SK-N-SH (cell line): ENCODE measurements around the gene HHIPL1. TPM values are rescaled to one million over a fixed set of nuclear protein-coding genes. Genes with fewer than 3 reads are reported as not detected.

Source experiments
- CTCF ChIA-PET: fragments of 300-600, 350-600 bp; formaldehyde crosslinking; extraction: SDS; loops from one replicate; lab custom pipeline; 2021; lab: Yijun Ruan, JAX
- POLR2A ChIA-PET: fragments of 350-600 bp; sonication (Branson Sonifier 250); formaldehyde crosslinking; extraction: SDS; loops from one replicate; lab custom pipeline; 2020; ENCODE audit warnings: antibody characterized with exemption, inconsistent platforms; lab: Yijun Ruan, JAX
- DNase-seq: peaks from one replicate; pipeline ENCODE4 v3.0.0; 2012
- H2AFZ ChIP-seq: fragments of 200-600 bp; sonication (generic); 2 replicates; pipeline ENCODE4 v1.8.1; 2016; ENCODE audit warnings: antibody characterized with exemption, mild to moderate bottlenecking, low read depth
- H3F3A ChIP-seq: fragments of 200-600 bp; sonication (generic); replicated peaks from 2 replicates; pipeline ENCODE3; 2016; ENCODE audit warnings: antibody characterized with exemption, mild to moderate bottlenecking; ENCODE audit not compliant: insufficient read depth
- H3K27ac ChIP-seq, 2 experiments: fragments of 200-500 bp in 1 of 2; fragments of 200-600 bp in 1 of 2; sonication (Bioruptor generic) in 1 of 2; sonication (generic), shearing (Covaris generic) in 1 of 2; 2 replicates each; pipeline versions ENCODE4 v1.5.1 to v1.6.1; 2014 to 2016; ENCODE audit warnings: low read depth in 2 of 2, inconsistent platforms in 1 of 2, low read length in 1 of 2, mild to moderate bottlenecking in 1 of 2, mixed read lengths in 1 of 2
- H3K27me3 ChIP-seq: fragments of 200-600 bp; sonication (generic), shearing (Covaris generic); 2 replicates; pipeline ENCODE4 v1.6.1; 2016; ENCODE audit warnings: mixed run types; ENCODE audit not compliant: insufficient read depth
- H3K36me3 ChIP-seq, 2 experiments: fragments of 200-500 bp in 1 of 2; fragments of 200-600 bp in 1 of 2; sonication (Bioruptor generic) in 1 of 2; sonication (generic) in 1 of 2; replicated peaks in 1 of 2; 2 replicates each; pipeline versions ENCODE3 to v1.5.1; 2014 to 2016; ENCODE audit warnings: low read length in 1 of 2, mild to moderate bottlenecking in 1 of 2; ENCODE audit not compliant: insufficient read depth in 2 of 2, control insufficient read depth in 1 of 2
- H3K4me1 ChIP-seq, 2 experiments: fragments of 200-500 bp in 1 of 2; fragments of 200-600 bp in 1 of 2; sonication (Bioruptor generic) in 1 of 2; sonication (generic), shearing (Covaris generic) in 1 of 2; 2 replicates each; pipeline versions ENCODE4 v1.5.1 to v1.6.1; 2014 to 2016; ENCODE audit warnings: low read depth in 1 of 2, low read length in 1 of 2, mixed run types in 1 of 2; ENCODE audit not compliant: insufficient read depth in 2 of 2, control insufficient read depth in 1 of 2
- H3K4me2 ChIP-seq: fragments of 200-600 bp; sonication (generic), shearing (Covaris generic); 2 replicates; pipeline ENCODE4 v1.6.1; 2017; ENCODE audit warnings: mixed run types
- H3K4me3 ChIP-seq, 2 experiments: fragments of 200-500 bp in 1 of 2; fragments of 200-600 bp in 1 of 2; sonication (Bioruptor generic) in 1 of 2; sonication (generic), shearing (Covaris generic) in 1 of 2; 2 replicates each; pipeline versions ENCODE4 v1.5.1 to v1.8.1; 2014 to 2016; ENCODE audit warnings: low read depth in 2 of 2, inconsistent platforms in 1 of 2, low read length in 1 of 2, mild to moderate bottlenecking in 1 of 2, mixed read lengths in 1 of 2, moderate library complexity in 1 of 2
- H3K79me2 ChIP-seq: fragments of 200-600 bp; sonication (generic); 2 replicates; pipeline ENCODE4 v1.8.1; 2017; ENCODE audit warnings: mild to moderate bottlenecking; ENCODE audit not compliant: insufficient read depth
- H3K9ac ChIP-seq: fragments of 200-600 bp; sonication (generic); 2 replicates; pipeline ENCODE4 v1.6.1; 2017; ENCODE audit warnings: mixed run types
- H3K9me2 ChIP-seq: fragments of 200-600 bp; sonication (generic); 2 replicates; pipeline ENCODE4 v1.6.1; 2017; ENCODE audit warnings: mixed run types
- H3K9me3 ChIP-seq: fragments of 200-600 bp; sonication (generic); 2 replicates; pipeline ENCODE4 v1.6.1; 2017; ENCODE audit warnings: mixed run types, mild to moderate bottlenecking, moderate library complexity
- H4K20me1 ChIP-seq: fragments of 200-600 bp; sonication (generic); 2 replicates; pipeline ENCODE4 v1.6.1; 2017; ENCODE audit warnings: mild to moderate bottlenecking, mixed run types; ENCODE audit not compliant: insufficient read depth
- CHD2 ChIP-seq: fragments of 150-350 bp; IDR thresholded peaks from 2 replicates; pipeline ENCODE4 v1.6.1; 2018; ENCODE audit warnings: low read length; ENCODE audit not compliant: partially characterized antibody
- EZH2phosphoT487 ChIP-seq: fragments of 200-600 bp; sonication (generic); IDR thresholded peaks from 2 replicates; pipeline ENCODE4 v1.6.1; 2017; ENCODE audit warnings: low read depth, mixed run types, mild to moderate bottlenecking, antibody characterized with exemption, moderate library complexity, borderline replicate concordance
- FOSL2 ChIP-seq: IDR thresholded peaks from 2 replicates; pipeline ENCODE4 v1.4.0; 2012; ENCODE audit warnings: low read depth, mild to moderate bottlenecking, moderate library complexity, borderline replicate concordance
- FOXM1 ChIP-seq: IDR thresholded peaks from 2 replicates; pipeline ENCODE4 v1.4.0; 2012; ENCODE audit warnings: low read depth, mild to moderate bottlenecking
- GABPA ChIP-seq: IDR thresholded peaks from 2 replicates; pipeline ENCODE4 v1.4.0; 2012; ENCODE audit warnings: low read depth, mild to moderate bottlenecking
- IRF3 ChIP-seq: fragments of 150-350 bp; IDR thresholded peaks from 2 replicates; pipeline ENCODE4 v1.6.1; 2016; ENCODE audit warnings: mild to moderate bottlenecking, low read depth, low read length
- JUND ChIP-seq: IDR thresholded peaks from 2 replicates; pipeline ENCODE4 v1.4.0; 2012
- MAX ChIP-seq: IDR thresholded peaks from 2 replicates; pipeline ENCODE4 v1.4.0; 2012; ENCODE audit warnings: low read depth
- MEF2A ChIP-seq: IDR thresholded peaks from 2 replicates; pipeline ENCODE4 v1.4.0; 2012; ENCODE audit warnings: low read depth, borderline replicate concordance
- MXI1 ChIP-seq: IDR thresholded peaks from 2 replicates; pipeline ENCODE4 v1.6.1; 2012; ENCODE audit warnings: mild to moderate bottlenecking, low read depth, low read length, improper control_type of control experiment
- POLR2AphosphoS5 ChIP-seq: IDR thresholded peaks from 2 replicates; pipeline ENCODE4 v1.6.1; 2012; ENCODE audit warnings: low read depth, low read length
- RAD21 ChIP-seq: IDR thresholded peaks from 2 replicates; pipeline ENCODE4 v1.6.1; 2012; ENCODE audit warnings: mild to moderate bottlenecking, low read length
- RCOR1 ChIP-seq: fragments of 150-350 bp; IDR thresholded peaks from 2 replicates; pipeline ENCODE4 v1.6.1; 2017; ENCODE audit warnings: antibody characterized with exemption, low read length
- REST ChIP-seq: IDR thresholded peaks from 2 replicates; pipeline ENCODE4 v1.6.1; 2012; ENCODE audit warnings: mild to moderate bottlenecking, low read depth, low read length, moderate library complexity
- SIN3A ChIP-seq: IDR thresholded peaks from 2 replicates; pipeline ENCODE4 v1.6.1; 2012; ENCODE audit warnings: low read depth, mild to moderate bottlenecking, low read length, moderate library complexity, borderline replicate concordance
- SMC3 ChIP-seq: IDR thresholded peaks from 2 replicates; pipeline ENCODE4 v1.6.1; 2012; ENCODE audit warnings: low read depth, low read length, improper control_type of control experiment
- TAF1 ChIP-seq: IDR thresholded peaks from 2 replicates; pipeline ENCODE4 v1.6.1; 2012; ENCODE audit warnings: low read depth, mild to moderate bottlenecking, low read length, moderate library complexity, borderline replicate concordance
- ZBTB33 ChIP-seq: IDR thresholded peaks from 2 replicates; pipeline ENCODE4 v1.4.0; 2012; ENCODE audit warnings: low read depth, borderline replicate concordance
- WGBS: methylation state at CpG from one replicate; pipeline ENCODE4 v1.1.6; 2017; ENCODE audit warnings: low lambda C conversion rate; 5-methylcytosine and 5-hydroxymethylcytosine counted together
- polyA plus RNA-seq, 3 experiments: library from polyadenylated mRNA; depleted of rRNA; stranded (reverse); fragments of >200 nt; gene quantifications; 2 replicates each; pipeline ENCODE4 v1.2.3, GENCODE V29; 2012

The HHIPL1 gene
- polyA plus RNA-seq, 1 of the 3 experiments (the other 2 are of a cell fraction) = 0.02 TPM

GRCh38 chr14:99685596-99685995 lies 40.7 kb downstream of the HHIPL1 start:
- H3K9me3 ChIP-seq = no peaks in the 10 kb centered on the region
- H3K79me2 ChIP-seq = no peaks in the 10 kb centered on the region
- no peak overlapping the region for H3K4me2 ChIP-seq
- no peaks in the 10 kb centered on the region for H3K36me3 ChIP-seq
- peaks cover 8% of the 10 kb centered on the region for H3F3A ChIP-seq
- no peak for TF ChIP-seq GABPA
- TF ChIP-seq REST = no peak
- H3K4me1 ChIP-seq = peaks cover 0 to 11% of the 10 kb centered on the region in 2 experiments; a peak in 1 of 4 replicates
- H2AFZ ChIP-seq = no peak overlapping the region
- CTCF ChIA-PET = no interaction called here
- WGBS = 77% methylated on average over 1 of the region's 1 CpG
- no peak overlapping the region for H3K27ac ChIP-seq
- peaks cover 9% of the 10 kb centered on the region; the same call in 1 of the 2 replicates for H3K27me3 ChIP-seq
- no peak for DNase-seq
- H4K20me1 ChIP-seq = no peaks in the 10 kb centered on the region
- no peak overlapping the region for H3K4me3 ChIP-seq
- H3K9me2 ChIP-seq = no peaks in the 10 kb centered on the region
- POLR2A ChIA-PET = no interaction called here
- no peak overlapping the region for H3K9ac ChIP-seq

GRCh38 chr14:99686557-99687283 lies 41.8 kb downstream of the HHIPL1 start:
- ChIA-PET POLR2A (no interaction called here), CTCF (interaction anchor here (0.8 to 4.2 kb wide), 9 partner anchors 10 to 197 kb away, joined by 3 to 24 read pairs (median 7); no protein-coding TSS in a partner anchor)
- no peak overlapping the region for H3K4me2 ChIP-seq
- H4K20me1 ChIP-seq = no peaks in the 10 kb centered on the region
- H3K9ac ChIP-seq = no peak overlapping the region
- H3K4me3 ChIP-seq = no peak overlapping the region
- DNase-seq = no peak
- H3K9me3 ChIP-seq = no peaks in the 10 kb centered on the region
- no peak overlapping the region for H3K27ac ChIP-seq
- no peaks in the 10 kb centered on the region for H3K9me2 ChIP-seq
- peaks cover 9% of the 10 kb centered on the region; the same call in 1 of the 2 replicates for H3K27me3 ChIP-seq
- 74% methylated on average over 8 of the region's 8 CpGs for WGBS
- peaks cover 0 to 11% of the 10 kb centered on the region in 2 experiments; a peak in 1 of 4 replicates for H3K4me1 ChIP-seq
- H2AFZ ChIP-seq = no peak overlapping the region
- peaks cover 8% of the 10 kb centered on the region for H3F3A ChIP-seq
- TF ChIP-seq MAX = no peak
- no peak for TF ChIP-seq SMC3
- no peak for TF ChIP-seq MXI1
- TF ChIP-seq FOXM1 = no peak
- no peak for TF ChIP-seq JUND
- no peak for TF ChIP-seq FOSL2
- TF ChIP-seq SIN3A = no peak
- no peak for TF ChIP-seq MEF2A
- no peak for TF ChIP-seq TAF1
- TF ChIP-seq EZH2phosphoT487 = no peak
- TF ChIP-seq IRF3 = no peak
- no peak for TF ChIP-seq CHD2
- TF ChIP-seq RAD21 = no peak
- TF ChIP-seq RCOR1 = no peak
- TF ChIP-seq POLR2AphosphoS5 = no peak
- TF ChIP-seq ZBTB33 = no peak
- H3K79me2 ChIP-seq = no peaks in the 10 kb centered on the region
- H3K36me3 ChIP-seq = no peaks in the 10 kb centered on the region
